HepG2 (cell line): Measurements from ENCODE around the gene VGF. TPM values are rescaled to one million over a fixed set of nuclear protein-coding genes. Genes with fewer than 3 reads are reported as not detected.
A peak's percentile ranks its signal among the peaks of the same experiment; 100 is the strongest.

Experiments used
- AFF4 ChIP-seq: sonication (generic); formaldehyde crosslinking; IDR thresholded peaks from 2 replicates; pipeline ENCODE4 v1.4.0; 2020; ENCODE audit warnings: missing genetic modification reagents
- CHD2 ChIP-seq: IDR thresholded peaks from 2 replicates; pipeline ENCODE4 v1.6.1; 2011; ENCODE audit warnings: low read depth, low read length, improper control_type of control experiment
- DBP ChIP-seq: sonication (generic); formaldehyde crosslinking; IDR thresholded peaks from 2 replicates; pipeline ENCODE4 v1.4.0; 2020; ENCODE audit warnings: missing genetic modification reagents; ENCODE audit errors: not compliant biosample characterization
- DMTF1 ChIP-seq: sonication (generic); formaldehyde crosslinking; IDR thresholded peaks from 2 replicates; pipeline ENCODE4 v1.4.0; 2020; ENCODE audit warnings: mild to moderate bottlenecking, missing genetic modification reagents
- DZIP1 ChIP-seq: sonication (generic); formaldehyde crosslinking; IDR thresholded peaks from 2 replicates; pipeline ENCODE4 v1.5.0; 2020; ENCODE audit warnings: mild to moderate bottlenecking, missing genetic modification reagents
- FIP1L1 ChIP-seq: fragments of 200-400 bp; formaldehyde crosslinking; IDR thresholded peaks from 2 replicates; pipeline ENCODE4 v1.6.1; 2018; ENCODE audit warnings: low read depth, mild to moderate bottlenecking, low read length, moderate library complexity, borderline replicate concordance; ENCODE audit not compliant: insufficient read depth
- KLF16 ChIP-seq, 2 experiments: sonication (generic) in 1 of 2; formaldehyde crosslinking in 1 of 2; IDR thresholded peaks; 2 replicates each; pipeline versions ENCODE4 v1.6.1 to v1.8.0; 2016 to 2023; ENCODE audit warnings: missing genetic modification reagents in 2 of 2, missing compliant biosample characterization in 1 of 2
- MTF2 ChIP-seq: sonication (generic); formaldehyde crosslinking; IDR thresholded peaks from 2 replicates; pipeline ENCODE4 v1.5.0; 2020; ENCODE audit warnings: missing genetic modification reagents, borderline replicate concordance
- PHF21A ChIP-seq: sonication (generic); formaldehyde crosslinking; IDR thresholded peaks from 2 replicates; pipeline ENCODE4 v1.5.0; 2020; ENCODE audit warnings: mild to moderate bottlenecking, missing genetic modification reagents
- SAP130 ChIP-seq: IDR thresholded peaks from 2 replicates; pipeline ENCODE4 v1.6.1; 2016; ENCODE audit warnings: low read depth
- SATB2 ChIP-seq: sonication (generic); formaldehyde crosslinking; IDR thresholded peaks from 2 replicates; pipeline ENCODE4 v1.5.0; 2020; ENCODE audit warnings: missing genetic modification reagents
- TGIF2 ChIP-seq: IDR thresholded peaks from 2 replicates; pipeline ENCODE4 v1.6.1; 2016; ENCODE audit warnings: control low read depth, missing compliant biosample characterization
- ZFP91 ChIP-seq: sonication (generic); formaldehyde crosslinking; IDR thresholded peaks from 2 replicates; pipeline ENCODE4 v1.9.0; 2022; ENCODE audit warnings: missing genetic modification reagents, mild to moderate bottlenecking, borderline replicate concordance
- ZNF382 ChIP-seq: sonication (generic); formaldehyde crosslinking; IDR thresholded peaks from 2 replicates; pipeline ENCODE4 v1.5.0; 2020; ENCODE audit warnings: missing genetic modification reagents, mild to moderate bottlenecking, borderline replicate concordance
- ZNF615 ChIP-seq: sonication (generic); formaldehyde crosslinking; IDR thresholded peaks from 2 replicates; pipeline ENCODE4 v1.5.0; 2020; ENCODE audit warnings: mild to moderate bottlenecking, missing genetic modification reagents, borderline replicate concordance
- ZZZ3 ChIP-seq: sonication (generic); formaldehyde crosslinking; IDR thresholded peaks from 2 replicates; pipeline ENCODE4 v1.4.0; 2020; ENCODE audit warnings: missing genetic modification reagents, mild to moderate bottlenecking, borderline replicate concordance
- polyA plus RNA-seq, 8 experiments: library from polyadenylated mRNA; depleted of rRNA in 3 of 8; stranded (reverse) in 7 of 8; unstranded in 1 of 8; fragments of >200 nt; fragmentation: Illumina TruSeq in 4 of 8; extraction: Trizol in 4 of 8; gene quantifications; 2 replicates each; pipeline versions ENCODE4 v1.2.1 to v1.2.3, GENCODE V29; 2011 to 2016; ENCODE audit warnings: low read depth in 4 of 8, missing spikeins in 1 of 8, mixed read lengths in 1 of 8; ENCODE audit not compliant: insufficient read depth in 1 of 8
- total RNA-seq, 5 experiments: library from RNA; depleted of rRNA; stranded (reverse); fragments of >200 nt; fragmentation: Illumina TruSeq; extraction: Trizol; gene quantifications; 2 replicates each; pipeline ENCODE4 v1.2.3, GENCODE V29; 2016; ENCODE audit warnings: low read depth in 1 of 5

VGF gene
- total and polyA plus RNA-seq, 2 of the 13 experiments (the other 11 are each of a cell fraction or from before 2014, with no cell fraction given): 0.12 to 0.46 TPM

GRCh38 chr7:101126651-101127459, 38.5 kb downstream of the VGF start, which contains the start of gene SERPINE1 (continued):
- TF ChIP-seq ZZZ3 (CRISPR knock-in tag) (peak; percentile 52; the same call in 1 of the 2 replicates), MTF2 (CRISPR knock-in tag) (no peak), AFF4 (CRISPR knock-in tag) (no peak), DBP (no peak), TGIF2 (peak; percentile 83; the same call in 1 of the 2 replicates), SATB2 (CRISPR knock-in tag) (no peak), ZNF615 (0 out of 2 replicates have a peak, but pooled peaks have one; percentile 36), KLF16 (CRISPR knock-in tag; IDR thresholded peaks at IDR 0.05) (0 out of 4 replicates have a peak, but pooled peaks of 1 of the 2 experiments have one; percentile 9), SAP130 (CRISPR knock-in tag) (peak; percentile 84), ZFP91 (CRISPR knock-in tag) (peak; percentile 85), PHF21A (CRISPR knock-in tag) (peak; percentile 96), ZNF382 (CRISPR knock-in tag) (no peak), CHD2 (no peak), DZIP1 (CRISPR knock-in tag) (no peak), FIP1L1 (no peak), DMTF1 (CRISPR knock-in tag) (no peak)
